ENCODE measurements around the gene SEH1L.

DNA sequence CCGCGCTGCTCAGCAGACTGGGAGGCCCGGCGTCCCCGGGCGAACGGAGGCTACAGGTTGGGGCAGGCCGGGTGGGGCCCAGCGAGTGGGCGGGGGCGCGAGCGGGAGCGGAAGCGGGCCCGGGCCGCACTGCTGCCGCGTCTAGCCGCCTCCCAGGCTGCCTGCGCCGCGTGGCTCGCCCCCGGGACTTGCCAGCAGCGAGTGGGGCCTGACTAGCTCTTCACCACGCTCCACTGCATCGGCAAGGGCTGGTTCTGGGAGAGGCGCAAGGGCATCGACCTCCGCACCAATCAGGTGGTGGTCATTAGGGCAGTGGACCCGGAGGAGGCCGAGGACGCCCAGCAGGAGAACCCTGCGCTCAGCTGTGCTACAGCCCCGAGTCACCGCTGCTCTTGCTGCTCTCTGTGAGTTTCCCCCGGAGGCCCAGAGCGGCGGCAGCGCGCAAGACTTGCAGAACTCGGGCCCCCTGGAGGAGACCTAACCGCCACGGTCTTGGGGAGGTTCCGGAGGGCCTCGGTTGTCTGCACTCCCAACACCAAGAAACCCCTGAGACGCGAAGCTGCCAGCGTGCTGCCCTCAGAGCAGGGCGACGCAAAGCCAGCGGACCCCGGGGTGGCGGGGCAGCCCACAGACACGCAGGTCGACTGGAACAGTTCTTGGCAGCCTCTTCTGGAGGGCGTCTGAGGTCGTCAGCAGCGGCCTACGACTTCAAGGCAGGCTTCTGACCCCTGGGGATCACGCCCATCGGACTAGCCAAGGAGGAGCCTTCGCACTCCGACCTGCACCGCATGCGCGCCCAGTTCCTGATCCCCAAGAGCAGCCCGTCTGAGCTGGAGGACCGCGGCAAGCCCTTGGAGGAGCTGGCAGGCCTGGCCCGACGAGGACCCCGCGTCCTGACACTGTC, 36.5 kb upstream of the SEH1L start:
- TF ChIP-seq EZH2 (optimal IDR thresholded peaks at IDR 0.05; ENCODE audit: low read depth, low read length) (no peak), EZH2phosphoT487 (IDR thresholded peaks at IDR 0.05; ENCODE audit: low read length) (no peak)
- TF ChIP-seq, protein P1, sequence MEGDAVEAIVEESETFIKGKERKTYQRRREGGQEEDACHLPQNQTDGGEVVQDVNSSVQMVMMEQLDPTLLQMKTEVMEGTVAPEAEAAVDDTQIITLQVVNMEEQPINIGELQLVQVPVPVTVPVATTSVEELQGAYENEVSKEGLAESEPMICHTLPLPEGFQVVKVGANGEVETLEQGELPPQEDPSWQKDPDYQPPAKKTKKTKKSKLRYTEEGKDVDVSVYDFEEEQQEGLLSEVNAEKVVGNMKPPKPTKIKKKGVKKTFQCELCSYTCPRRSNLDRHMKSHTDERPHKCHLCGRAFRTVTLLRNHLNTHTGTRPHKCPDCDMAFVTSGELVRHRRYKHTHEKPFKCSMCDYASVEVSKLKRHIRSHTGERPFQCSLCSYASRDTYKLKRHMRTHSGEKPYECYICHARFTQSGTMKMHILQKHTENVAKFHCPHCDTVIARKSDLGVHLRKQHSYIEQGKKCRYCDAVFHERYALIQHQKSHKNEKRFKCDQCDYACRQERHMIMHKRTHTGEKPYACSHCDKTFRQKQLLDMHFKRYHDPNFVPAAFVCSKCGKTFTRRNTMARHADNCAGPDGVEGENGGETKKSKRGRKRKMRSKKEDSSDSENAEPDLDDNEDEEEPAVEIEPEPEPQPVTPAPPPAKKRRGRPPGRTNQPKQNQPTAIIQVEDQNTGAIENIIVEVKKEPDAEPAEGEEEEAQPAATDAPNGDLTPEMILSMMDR (IDR thresholded peaks at IDR 0.05; ENCODE audit: low read length), result no peak
